DMS114 treated with DMSO at 0.1 percent for 48 hours (cell line): Measurements from ENCODE around the gene KRTAP10-4.
"Not testable (repeated sequence)": the region's sequence is repeated elsewhere in the genome, so short reads cannot be mapped to it uniquely, and the experiment has no call there.

Experiments
- DNase-seq: peaks from one replicate; lab custom pipeline; 2025; ENCODE audit not compliant: unreplicated experiment; lab: John Stamatoyannopoulos, UW

KRTAP10-4 gene

DNA sequence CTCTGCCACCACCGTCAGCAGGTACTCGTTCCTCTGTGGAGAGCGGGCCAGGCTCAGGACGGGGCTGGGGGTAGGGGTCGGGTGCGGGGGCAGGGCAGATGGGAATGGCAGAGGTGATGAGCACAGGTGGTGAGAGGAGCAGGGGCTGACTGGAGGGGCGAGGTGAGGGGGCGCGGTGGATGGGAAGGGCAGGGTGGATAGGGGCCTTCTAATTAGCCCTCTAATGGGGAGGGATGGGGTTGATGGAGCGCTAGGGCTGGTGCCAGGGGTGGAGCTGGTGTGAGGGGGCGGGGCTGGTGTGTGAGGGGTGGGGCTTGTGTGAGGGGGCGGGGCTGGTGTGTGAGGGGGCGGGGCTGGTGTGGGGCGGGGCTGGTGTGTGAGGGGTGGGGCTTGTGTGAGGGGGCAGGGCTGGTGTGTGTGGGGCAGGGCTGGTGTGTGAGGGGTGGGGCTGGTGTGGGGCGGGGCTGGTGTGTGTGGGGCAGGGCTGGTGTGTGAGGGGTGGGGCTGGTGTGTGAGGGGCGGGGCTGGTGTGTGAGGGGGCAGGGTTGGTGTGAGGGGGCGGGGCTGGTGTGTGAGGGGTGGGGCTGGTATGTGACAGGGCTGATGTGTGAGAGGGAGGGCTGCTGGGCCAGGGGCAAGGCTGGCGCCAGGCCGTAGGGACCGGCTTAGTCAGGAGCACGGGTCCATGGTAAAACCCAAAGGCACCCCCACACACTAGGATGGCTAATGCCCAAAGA is 39.5 kb upstream of the KRTAP10-4 start:
- no peak for DNase-seq

DNA sequence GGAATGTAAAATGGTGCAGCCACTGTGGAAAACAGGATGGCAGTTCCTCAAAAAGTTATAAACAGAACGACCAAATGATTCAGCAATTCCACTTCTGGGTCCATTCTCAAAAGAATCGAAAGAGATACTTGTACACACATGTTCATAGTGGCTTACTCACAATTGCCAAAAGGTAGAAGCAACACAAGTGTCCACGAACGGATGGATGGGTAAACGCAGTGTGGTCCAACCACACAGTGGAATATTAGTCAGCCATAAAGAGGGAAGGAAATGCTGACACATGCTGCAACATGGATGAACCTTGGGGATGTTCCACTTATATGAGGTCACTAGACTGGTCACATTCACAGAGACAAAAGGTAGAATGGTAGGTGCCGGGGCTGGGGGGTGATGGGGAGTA is 38.8 kb upstream of the KRTAP10-4 start:
- DNase-seq = no peak

- no peak for DNase-seq
These were observed 37.6 kb upstream of the KRTAP10-4 start for GRCh38 chr21:44535963-44536362.

- DNase-seq = no peak
These were observed 35.3 kb upstream of the KRTAP10-4 start for GRCh38 chr21:44537930-44538911.

DNA sequence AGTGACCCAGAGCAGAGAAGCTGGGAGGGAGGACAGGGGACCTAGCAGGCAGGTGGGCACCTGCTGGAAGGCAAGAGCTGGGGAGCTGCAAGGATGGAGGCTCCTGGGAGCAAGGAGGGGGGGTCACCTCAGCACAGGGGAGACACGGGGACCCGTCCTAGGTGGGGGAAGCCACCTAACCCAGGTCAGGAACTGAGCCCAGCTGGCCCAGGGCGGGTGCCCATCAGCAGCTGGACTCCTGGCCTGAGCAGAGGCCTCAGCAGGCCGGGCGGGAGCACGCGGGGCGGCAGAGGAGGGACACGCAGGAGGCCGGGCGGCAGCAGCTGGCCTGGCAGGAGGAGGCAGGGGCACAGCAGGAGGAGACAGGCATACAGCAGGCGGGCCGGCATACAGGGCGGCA is 34.5 kb upstream of the KRTAP10-4 start:
- DNase-seq = no peak

DNA sequence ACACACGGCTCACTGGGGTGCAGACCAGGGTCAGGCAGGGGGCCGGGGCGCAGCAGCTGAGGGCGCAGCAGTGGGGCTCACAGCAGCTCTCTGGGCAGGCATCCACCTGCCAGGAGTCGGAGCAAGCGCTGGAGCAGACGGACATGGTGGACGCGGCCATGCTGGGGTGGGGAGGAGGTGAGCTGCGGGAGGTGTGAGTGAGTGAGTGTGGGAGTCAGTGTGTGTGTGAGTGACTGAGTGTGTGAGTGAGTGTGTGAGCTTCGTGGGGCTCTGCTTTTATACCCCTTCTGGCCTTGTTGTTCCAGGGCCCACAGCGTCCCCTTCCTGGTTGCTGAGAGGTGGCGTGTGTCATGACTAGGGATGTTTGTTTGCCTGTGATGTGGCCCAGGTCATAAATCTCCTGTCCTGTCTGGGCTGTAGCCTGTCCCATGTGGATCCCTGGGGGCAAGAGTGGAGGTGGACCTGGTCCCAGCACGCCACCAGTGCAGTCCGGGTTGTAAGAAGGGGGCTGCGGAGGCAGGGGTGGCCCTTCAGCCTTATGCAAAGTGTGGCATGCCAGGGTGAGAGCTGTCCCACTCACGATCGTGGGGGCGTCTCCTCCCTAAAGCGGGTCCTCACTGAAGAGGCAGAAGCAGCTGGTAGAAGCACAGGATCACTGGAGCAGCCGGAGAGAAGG is 33.4 kb upstream of the KRTAP10-4 start, which contains the start of gene KRTAP10-1:
KRTAP10-1 (minus strand) TSS at position 205 of the 676 bp plus-strand sequence; CDS start at position 160, 45 bp downstream.
- DNase-seq = no peak

DNA sequence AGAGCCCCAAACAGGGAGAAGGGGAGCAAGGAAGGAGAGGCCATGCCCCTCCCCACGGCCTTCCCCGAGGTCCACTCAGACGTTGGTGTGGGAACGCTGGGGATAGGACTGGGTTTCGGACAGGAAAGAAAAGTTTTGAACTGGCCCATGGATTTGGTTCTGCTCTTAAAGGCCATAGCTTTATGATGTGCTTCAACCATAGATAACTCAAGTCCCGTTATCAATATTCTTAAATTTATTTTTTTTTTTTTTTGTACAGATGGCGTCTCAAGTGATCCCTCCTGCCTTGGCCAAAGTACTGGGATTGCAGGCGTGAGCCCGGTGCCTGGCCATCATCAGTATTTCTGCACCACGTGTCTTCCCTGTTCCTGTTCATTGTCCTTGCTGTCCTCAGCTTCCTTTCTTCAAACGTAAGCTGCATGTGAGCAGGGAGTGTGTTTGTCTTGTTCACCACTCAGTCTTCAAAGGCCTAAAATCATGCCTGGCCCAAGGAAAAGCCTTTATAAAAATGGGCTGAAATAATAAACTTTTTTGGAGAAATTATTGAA is 32.7 kb upstream of the KRTAP10-4 start:
- no peak for DNase-seq

- DNase-seq = no peak
These were observed 30.8 kb upstream of the KRTAP10-4 start for GRCh38 chr21:44542716-44543115.

DNA sequence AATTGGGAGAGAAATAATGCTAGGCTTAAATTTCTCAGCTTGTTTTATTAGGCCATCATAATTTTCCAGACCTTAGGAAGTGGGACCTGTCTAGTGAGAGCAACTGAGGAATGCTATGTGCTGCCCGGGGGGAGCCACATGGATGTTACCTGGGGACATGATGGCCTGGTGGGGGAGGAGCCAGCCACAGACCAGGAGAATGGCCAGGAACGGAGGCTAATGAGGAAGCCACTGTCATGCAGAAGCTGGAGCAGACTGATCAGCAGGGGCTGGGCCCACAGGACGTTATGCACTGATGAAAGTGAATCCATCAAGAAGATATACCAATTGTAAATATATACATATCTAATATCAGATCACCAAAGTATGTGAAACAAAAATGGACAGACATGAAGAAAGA is 29.0 kb upstream of the KRTAP10-4 start:
- no peak for DNase-seq

DNA sequence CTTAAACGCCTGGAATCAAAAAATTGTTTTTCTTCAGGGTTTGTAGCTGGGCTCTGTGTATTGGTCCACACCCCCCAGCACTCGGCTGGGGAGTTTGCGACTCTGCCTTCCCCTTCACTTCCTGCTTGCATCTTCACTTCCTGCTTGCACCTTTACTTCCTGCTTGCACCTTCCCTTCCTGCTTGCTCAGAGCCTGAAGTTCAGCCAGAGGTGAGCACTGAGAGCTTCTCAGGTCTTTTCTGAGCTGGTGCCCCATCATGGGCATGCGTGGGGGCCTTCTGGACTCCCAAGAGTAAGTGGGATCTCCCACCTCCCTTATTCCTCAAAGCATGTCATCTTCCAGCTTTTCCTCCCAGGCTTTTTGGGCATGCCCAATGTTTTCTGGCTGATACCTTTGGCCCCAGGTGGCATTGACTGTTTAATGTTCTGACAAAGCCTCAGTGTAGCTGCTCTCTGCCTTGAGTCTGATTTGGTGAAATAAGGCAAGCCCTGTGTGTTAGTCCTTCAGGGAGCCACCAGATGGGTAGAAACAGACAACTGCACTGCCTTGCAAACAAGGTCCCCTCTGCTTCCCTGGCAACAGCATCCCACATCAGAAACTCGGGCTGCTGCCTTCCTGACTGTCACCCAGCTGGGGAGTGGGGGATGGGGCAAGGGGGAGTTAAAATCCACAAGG is 25.7 kb upstream of the KRTAP10-4 start:
- no peak for DNase-seq

- no peak for DNase-seq
These were observed 25.1 kb upstream of the KRTAP10-4 start for GRCh38 chr21:44548381-44548780.

- DNase-seq = no peak
These were observed 24.6 kb upstream of the KRTAP10-4 start for GRCh38 chr21:44548922-44549321.

- no peak for DNase-seq
These were observed 23.9 kb upstream of the KRTAP10-4 start for GRCh38 chr21:44549525-44550211.

GRCh38 chr21:44550285-44550684 is 23.2 kb upstream of the KRTAP10-4 start:
- not testable (repeated sequence) for DNase-seq

DNA sequence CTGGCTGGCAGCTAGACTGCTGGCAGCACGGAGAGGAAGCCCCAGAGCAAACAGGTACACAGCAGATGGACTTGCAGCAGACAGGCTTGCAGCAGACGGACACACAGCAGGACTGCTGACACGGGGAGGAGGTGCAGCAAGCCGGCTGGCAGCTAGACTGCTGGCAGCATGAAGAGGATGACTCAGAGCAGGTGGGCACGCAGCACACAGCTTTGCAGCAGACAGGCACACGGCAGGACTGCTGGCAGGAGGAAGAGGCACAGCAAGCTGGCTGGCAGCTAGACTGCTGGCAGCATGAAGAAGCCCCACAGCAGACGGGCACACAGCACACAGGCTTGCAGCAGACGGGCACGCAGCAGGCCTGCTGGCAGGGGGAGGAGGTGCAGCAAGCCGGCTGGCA is 22.7 kb upstream of the KRTAP10-4 start:
- no peak for DNase-seq

DNA sequence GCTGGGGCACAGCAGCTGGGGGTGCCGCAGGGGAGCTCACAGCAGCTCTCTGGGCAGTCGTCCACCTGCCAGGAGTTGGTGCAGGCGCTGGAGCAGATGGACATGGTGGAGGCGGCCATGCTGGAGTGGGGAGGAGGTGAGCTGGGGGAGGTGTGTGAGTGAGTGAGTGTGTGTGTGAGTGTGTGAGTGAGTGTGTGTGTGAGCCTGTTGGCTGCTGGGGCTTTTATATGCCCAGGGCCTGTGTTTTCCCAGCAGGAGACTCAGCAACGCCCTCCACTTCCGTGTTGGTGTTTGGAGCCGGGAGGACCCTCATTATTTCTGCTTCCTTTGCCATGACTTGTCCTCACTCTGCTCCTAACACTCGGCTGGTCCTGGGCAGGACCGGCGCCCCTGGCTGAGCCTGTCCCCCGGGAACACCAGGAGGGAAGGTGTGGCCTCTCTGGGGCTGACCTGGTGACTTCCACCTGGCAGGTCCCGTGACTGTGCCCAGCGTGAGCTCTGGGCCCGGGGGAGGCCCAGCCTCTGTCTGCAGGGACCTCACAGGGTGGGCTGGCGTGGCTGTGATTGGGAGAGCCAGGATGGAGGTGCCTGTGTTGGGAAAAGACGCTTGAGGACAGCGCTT is 22.1 kb upstream of the KRTAP10-4 start, which contains the start of gene KRTAP10-2:
KRTAP10-2 (minus strand) TSS at position 166 of the 622 bp plus-strand sequence; CDS start at position 119, 47 bp downstream.
- DNase-seq = no peak

- no peak for DNase-seq
These were observed 21.4 kb upstream of the KRTAP10-4 start for GRCh38 chr21:44552136-44552535.

DNA sequence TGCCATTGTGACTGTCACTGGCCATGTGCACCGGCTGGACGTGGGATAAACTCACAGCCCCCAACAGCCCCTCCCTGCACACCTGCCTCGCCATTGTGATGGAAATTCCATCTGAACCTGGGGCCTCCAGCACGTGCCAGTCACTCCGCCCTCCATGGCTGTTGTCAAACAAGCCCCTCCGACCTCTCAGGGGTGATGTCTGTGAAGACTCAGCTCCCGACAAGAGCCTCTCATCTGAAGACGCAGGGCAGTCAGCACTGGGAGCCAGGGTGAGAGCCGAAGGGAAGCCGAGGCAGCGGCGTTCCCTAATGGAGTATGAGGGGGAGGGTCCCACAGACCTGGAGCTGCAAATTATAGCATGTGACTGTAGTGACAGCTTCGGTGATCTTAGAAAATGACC is 20.8 kb upstream of the KRTAP10-4 start:
- no peak for DNase-seq

DNA sequence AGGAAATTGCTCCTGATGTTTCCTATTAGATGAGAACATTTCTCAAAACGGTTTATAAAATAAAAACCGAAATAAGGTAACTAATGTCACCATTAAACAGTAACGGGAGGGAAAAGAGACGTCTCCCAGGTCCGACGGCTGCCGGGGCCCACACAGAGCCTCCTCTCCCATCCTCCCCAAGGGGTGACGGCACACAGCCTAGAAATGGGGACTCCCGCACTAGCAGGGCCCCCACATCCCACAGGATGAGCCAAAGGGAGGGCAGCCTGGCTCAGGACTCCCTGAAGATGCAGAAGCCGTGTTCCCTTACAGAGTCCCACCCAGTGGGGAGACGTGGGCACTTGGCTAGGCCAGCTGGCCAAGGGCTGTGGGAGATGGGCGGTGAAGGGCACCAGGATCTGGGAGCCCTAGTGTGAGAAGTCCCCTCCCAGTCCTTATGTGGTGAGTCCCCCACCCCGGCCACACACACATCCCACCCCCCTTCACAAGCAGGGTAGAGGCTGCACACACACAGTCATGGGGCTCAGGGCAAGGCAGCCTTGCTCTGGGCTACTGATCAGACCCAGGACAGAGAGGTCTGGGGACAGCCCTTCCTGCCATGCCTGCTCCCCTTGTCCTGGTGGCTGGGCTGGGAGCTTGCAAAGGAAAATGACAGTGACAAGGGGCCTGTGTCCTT is 18.2 kb upstream of the KRTAP10-4 start:
- no peak for DNase-seq
